C4-2B (cell line): ENCODE data around the gene DYNC2I2.

ENCODE experiments used
- ZFX ChIP-seq: fragments of 450-650 bp; IDR thresholded peaks from 2 replicates; pipeline ENCODE4 v1.6.1; 2017
- TF ChIP-seq, protein P1 (sequence below): fragments of 450-650 bp; conservative IDR thresholded peaks from 2 replicates; pipeline ENCODE4 v1.5.1; 2017; ENCODE audit warnings: mild to moderate bottlenecking

DNA sequence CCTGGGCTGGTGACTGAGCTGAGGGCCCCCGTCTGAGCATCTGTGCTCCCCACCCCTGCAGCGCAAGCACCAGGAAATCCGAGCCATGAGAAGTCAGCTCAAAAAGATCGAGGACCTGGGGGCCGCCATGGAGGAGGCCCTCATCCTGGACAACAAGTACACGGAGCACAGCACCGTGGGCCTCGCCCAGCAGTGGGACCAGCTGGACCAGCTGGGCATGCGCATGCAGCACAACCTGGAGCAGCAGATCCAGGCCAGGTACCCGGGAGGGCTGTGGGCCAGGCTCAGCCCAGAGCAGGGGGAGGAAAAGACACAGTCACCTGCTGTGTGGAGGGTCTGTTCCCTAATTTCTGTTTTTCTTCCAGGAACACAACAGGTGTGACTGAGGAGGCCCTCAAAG lies 24.6 kb downstream of the DYNC2I2 start:
- TF ChIP-seq, protein P1, sequence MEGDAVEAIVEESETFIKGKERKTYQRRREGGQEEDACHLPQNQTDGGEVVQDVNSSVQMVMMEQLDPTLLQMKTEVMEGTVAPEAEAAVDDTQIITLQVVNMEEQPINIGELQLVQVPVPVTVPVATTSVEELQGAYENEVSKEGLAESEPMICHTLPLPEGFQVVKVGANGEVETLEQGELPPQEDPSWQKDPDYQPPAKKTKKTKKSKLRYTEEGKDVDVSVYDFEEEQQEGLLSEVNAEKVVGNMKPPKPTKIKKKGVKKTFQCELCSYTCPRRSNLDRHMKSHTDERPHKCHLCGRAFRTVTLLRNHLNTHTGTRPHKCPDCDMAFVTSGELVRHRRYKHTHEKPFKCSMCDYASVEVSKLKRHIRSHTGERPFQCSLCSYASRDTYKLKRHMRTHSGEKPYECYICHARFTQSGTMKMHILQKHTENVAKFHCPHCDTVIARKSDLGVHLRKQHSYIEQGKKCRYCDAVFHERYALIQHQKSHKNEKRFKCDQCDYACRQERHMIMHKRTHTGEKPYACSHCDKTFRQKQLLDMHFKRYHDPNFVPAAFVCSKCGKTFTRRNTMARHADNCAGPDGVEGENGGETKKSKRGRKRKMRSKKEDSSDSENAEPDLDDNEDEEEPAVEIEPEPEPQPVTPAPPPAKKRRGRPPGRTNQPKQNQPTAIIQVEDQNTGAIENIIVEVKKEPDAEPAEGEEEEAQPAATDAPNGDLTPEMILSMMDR: no peak
- TF ChIP-seq ZFX: no peak
